ENCODE data around the gene RESP18.

The RESP18 gene

GRCh38 chr2:219332542-219332941, at the start of gene RESP18:
Gene RESP18, minus strand, starts transcription at chr2:219332744.
- FAIRE-seq = no peak

GRCh38 chr2:219381448-219381847, 48.9 kb upstream of the RESP18 start:
- FAIRE-seq = no peak

GRCh38 chr2:219380926-219381325, 48.4 kb upstream of the RESP18 start:
- FAIRE-seq = no peak

- FAIRE-seq = no peak
Measured at GRCh38 chr2:219378163-219378851, 45.8 kb upstream of the RESP18 start.

- FAIRE-seq = no peak
Measured at GRCh38 chr2:219369447-219369861, 36.9 kb upstream of the RESP18 start.

- FAIRE-seq = no peak
Measured at GRCh38 chr2:219368690-219369191, 36.2 kb upstream of the RESP18 start.

GRCh38 chr2:219362524-219363164, 30.1 kb upstream of the RESP18 start:
- no peak for FAIRE-seq

GRCh38 chr2:219362072-219362471, 29.5 kb upstream of the RESP18 start:
- no peak for FAIRE-seq

GRCh38 chr2:219358170-219359075, 25.9 kb upstream of the RESP18 start:
- no peak for FAIRE-seq

GRCh38 chr2:219356834-219357233, 24.3 kb upstream of the RESP18 start:
- FAIRE-seq = no peak

GRCh38 chr2:219354582-219354981, 22.0 kb upstream of the RESP18 start:
- FAIRE-seq = no peak

- no peak for FAIRE-seq
Measured at GRCh38 chr2:219353129-219353528, 20.6 kb upstream of the RESP18 start.

GRCh38 chr2:219352448-219353023, 20.0 kb upstream of the RESP18 start:
- peak; percentile 65 for FAIRE-seq

GRCh38 chr2:219350710-219351221, 18.2 kb upstream of the RESP18 start:
- FAIRE-seq = no peak

- no peak for FAIRE-seq
Measured at GRCh38 chr2:219350215-219350614, 17.7 kb upstream of the RESP18 start.

GRCh38 chr2:219344751-219345430, 12.3 kb upstream of the RESP18 start:
- FAIRE-seq = no peak

GRCh38 chr2:219335373-219335786, 2.8 kb upstream of the RESP18 start:
- no peak for FAIRE-seq

- no peak for FAIRE-seq
Measured at GRCh38 chr2:219334076-219334475, 1.5 kb upstream of the RESP18 start.

GRCh38 chr2:219331560-219332213, 857 bp downstream of the RESP18 start:
- no peak for FAIRE-seq

- FAIRE-seq = no peak
Measured at GRCh38 chr2:219327719-219328118, 4.8 kb downstream of the RESP18 start.

GRCh38 chr2:219325657-219326315, 6.8 kb downstream of the RESP18 start:
- no peak for FAIRE-seq
